H7 (cell line): ENCODE measurements around the gene MMP21. TPM values are rescaled to one million over a fixed set of nuclear protein-coding genes. Genes with fewer than 3 reads are reported as not detected.

Source experiments
- DNase-seq: peaks from one replicate; pipeline ENCODE4 v3.0.0; 2012
- H3K27me3 ChIP-seq: 2 replicates; pipeline ENCODE4 v1.6.0; 2011; ENCODE audit warnings: mild to moderate bottlenecking, low read length; ENCODE audit not compliant: control insufficient read depth, insufficient read depth
- H3K36me3 ChIP-seq: replicated peaks from 2 replicates; pipeline ENCODE4 v1.5.1; 2011; ENCODE audit warnings: low read length; ENCODE audit not compliant: control insufficient read depth, insufficient read depth
- H3K4me3 ChIP-seq: 2 replicates; pipeline ENCODE4 v1.5.1; 2011; ENCODE audit warnings: low read depth, mild to moderate bottlenecking, control low read depth, low read length, moderate library complexity; ENCODE audit not compliant: insufficient read depth
- total RNA-seq: library from RNA; depleted of rRNA; stranded (reverse); fragments of >200 nt; shearing (Covaris generic); gene quantifications from 2 replicates; pipeline ENCODE4 v1.2.3, GENCODE V29; 2014

Gene MMP21
- total RNA-seq, 1 experiment from 2014 or later = not detected

- peaks cover 9% of the 10 kb centered on the region for H3K36me3 ChIP-seq
- no peaks in the 10 kb centered on the region for H3K27me3 ChIP-seq
- no peak overlapping the region for H3K4me3 ChIP-seq
- DNase-seq = peak; percentile 57
Observed at GRCh38 chr10:125762692-125763648, 12.7 kb downstream of the MMP21 start.

DNA sequence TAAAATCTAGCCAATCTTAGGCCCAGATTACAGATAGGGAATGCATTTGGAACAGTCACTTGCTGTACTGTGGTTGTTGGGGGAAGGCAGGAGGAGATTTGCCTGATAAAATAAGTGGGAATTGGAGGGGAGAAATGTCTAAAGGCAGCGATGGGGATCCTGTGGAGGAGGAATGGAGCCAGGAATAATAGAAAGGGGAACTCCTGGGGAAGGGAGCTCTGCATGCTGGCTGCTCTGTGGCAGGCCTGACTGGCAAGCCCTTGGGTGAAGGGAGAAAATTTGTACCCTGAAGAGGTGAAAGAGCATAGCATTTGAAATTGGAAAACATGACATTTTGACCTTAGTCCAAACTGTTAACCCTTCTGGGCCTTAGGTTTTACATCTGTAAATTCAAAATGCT is 13.7 kb downstream of the MMP21 start:
- H3K4me3 ChIP-seq = no peak overlapping the region
- DNase-seq = peak; percentile 64
- peaks cover 9% of the 10 kb centered on the region for H3K36me3 ChIP-seq
- H3K27me3 ChIP-seq = no peaks in the 10 kb centered on the region

- H3K27me3 ChIP-seq = no peaks in the 10 kb centered on the region
- H3K4me3 ChIP-seq = no peak overlapping the region
- H3K36me3 ChIP-seq = peaks cover 10% of the 10 kb centered on the region
- DNase-seq = no peak
Observed at GRCh38 chr10:125757742-125758141, 17.9 kb downstream of the MMP21 start.

DNA sequence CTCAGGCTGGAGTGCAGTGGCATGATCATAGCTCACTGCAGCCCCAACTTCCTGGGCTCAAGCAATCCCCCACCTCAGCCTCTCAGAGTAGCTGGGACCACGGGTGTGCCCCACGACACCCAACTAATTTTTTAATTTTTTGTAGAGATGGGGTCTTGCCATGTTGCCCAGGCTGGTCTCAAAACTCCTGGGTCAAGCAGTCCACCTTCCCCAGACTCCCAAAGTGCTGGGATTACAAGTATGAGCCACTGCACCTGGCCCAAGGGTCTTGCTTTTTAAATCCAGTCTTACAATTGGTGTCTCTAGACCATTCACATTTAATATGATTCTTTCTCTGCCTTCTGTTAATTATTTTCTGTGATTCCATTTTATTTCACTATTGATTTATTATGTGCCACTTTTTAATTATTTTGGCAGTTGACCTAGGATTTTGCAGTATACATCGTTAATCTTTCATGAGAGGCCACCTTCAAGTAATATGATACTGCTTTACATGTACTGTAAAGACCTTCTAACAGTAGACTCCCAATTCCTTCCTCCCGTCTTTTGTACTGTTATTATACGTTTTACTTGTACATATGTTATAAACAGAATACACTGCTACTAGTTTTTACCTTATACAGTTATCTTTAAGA is 18.7 kb downstream of the MMP21 start:
- no peak overlapping the region for H3K4me3 ChIP-seq

DNA sequence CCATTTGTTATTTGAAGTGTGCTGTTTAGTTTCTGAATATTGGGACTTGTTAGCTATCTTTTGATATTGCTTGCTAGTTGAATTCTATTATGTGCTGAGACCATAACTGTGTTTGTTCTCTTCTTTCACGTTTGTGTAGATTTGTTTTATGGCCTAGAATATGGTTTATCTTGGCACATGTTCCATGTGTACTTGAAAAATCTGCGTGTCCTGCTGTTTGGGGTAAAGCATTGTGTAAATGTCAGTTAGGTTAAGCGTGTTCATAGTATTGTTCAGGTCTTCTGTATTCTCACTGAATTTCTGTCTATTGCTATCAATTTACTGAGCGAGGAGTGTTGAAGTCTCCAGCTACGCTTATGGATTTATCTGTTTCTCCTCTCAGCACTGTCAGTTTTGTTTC is 19.4 kb downstream of the MMP21 start:
- H3K4me3 ChIP-seq = no peak overlapping the region
- no peaks in the 10 kb centered on the region for H3K27me3 ChIP-seq
- H3K36me3 ChIP-seq = peaks cover 16% of the 10 kb centered on the region
- no peak for DNase-seq

More for the DNA sequence above, 18.7 kb downstream of the MMP21 start:
- DNase-seq = no peak
- Histone ChIP-seq H3K36me3 (peaks cover 12% of the 10 kb centered on the region), H3K27me3 (no peaks in the 10 kb centered on the region)

- peaks cover 26% of the 10 kb centered on the region for H3K36me3 ChIP-seq
Observed at GRCh38 chr10:125747417-125747816, 28.2 kb downstream of the MMP21 start.

GRCh38 chr10:125744909-125745308 is 30.7 kb downstream of the MMP21 start:
- DNase-seq = no peak
- peaks cover 33% of the 10 kb centered on the region for H3K36me3 ChIP-seq
- no peaks in the 10 kb centered on the region for H3K27me3 ChIP-seq
- H3K4me3 ChIP-seq = no peak overlapping the region

More at GRCh38 chr10:125747417-125747816, 28.2 kb downstream of the MMP21 start:
- Histone ChIP-seq H3K27me3 (no peaks in the 10 kb centered on the region), H3K4me3 (no peak overlapping the region)
- no peak for DNase-seq

DNA sequence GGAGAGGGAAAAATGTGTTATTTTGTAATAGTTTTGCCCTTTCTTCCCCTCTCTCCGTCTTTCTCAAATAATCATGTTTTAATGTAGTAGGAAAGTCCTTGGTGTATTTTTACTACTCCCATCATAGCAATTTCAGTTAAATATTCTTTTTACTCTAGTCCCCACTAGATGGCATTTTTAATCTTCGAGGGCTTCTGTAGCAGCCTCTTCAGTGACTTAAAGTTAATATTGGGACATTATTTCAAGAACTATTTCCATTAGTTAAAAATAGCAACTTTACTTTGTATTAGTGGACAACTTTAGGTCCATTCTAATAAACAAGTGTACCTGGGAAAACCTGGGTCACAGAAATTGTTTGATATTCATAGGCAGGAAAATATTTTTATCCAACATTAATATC is 33.2 kb downstream of the MMP21 start:
- H3K36me3 ChIP-seq = peaks cover 37% of the 10 kb centered on the region
- H3K27me3 ChIP-seq = no peaks in the 10 kb centered on the region
- no peak for DNase-seq
- no peak overlapping the region for H3K4me3 ChIP-seq

- Histone ChIP-seq H3K27me3 (no peaks in the 10 kb centered on the region), H3K4me3 (no peak overlapping the region), H3K36me3 (peaks cover 42% of the 10 kb centered on the region)
- DNase-seq = no peak
Observed at GRCh38 chr10:125739994-125740679, 35.5 kb downstream of the MMP21 start.

GRCh38 chr10:125738206-125738605 is 37.4 kb downstream of the MMP21 start:
- no peak for DNase-seq
- H3K36me3 ChIP-seq = peaks cover 40% of the 10 kb centered on the region
- H3K4me3 ChIP-seq = no peak overlapping the region
- no peaks in the 10 kb centered on the region for H3K27me3 ChIP-seq

DNA sequence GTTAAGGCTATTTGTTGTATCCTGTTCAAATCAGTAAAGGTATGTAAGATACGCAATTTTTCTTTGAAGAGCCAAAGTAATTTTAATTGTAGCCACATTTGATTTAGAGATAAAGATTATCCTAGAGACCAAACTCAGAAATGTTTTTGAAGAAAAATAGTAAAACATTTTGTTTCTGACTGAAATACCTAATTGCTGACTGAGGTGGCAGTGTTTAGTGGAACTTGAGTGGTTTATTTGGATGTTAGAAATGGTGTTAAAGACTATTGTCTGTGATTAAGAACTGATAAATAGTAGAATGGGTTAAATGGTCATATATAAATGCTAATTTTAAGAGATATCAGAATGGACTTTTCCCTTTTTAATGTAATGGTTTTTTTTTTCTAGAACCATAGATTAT is 40.8 kb downstream of the MMP21 start:
- no peak for DNase-seq
- H3K4me3 ChIP-seq = no peak overlapping the region
- no peaks in the 10 kb centered on the region for H3K27me3 ChIP-seq
- peaks cover 38% of the 10 kb centered on the region for H3K36me3 ChIP-seq

DNA sequence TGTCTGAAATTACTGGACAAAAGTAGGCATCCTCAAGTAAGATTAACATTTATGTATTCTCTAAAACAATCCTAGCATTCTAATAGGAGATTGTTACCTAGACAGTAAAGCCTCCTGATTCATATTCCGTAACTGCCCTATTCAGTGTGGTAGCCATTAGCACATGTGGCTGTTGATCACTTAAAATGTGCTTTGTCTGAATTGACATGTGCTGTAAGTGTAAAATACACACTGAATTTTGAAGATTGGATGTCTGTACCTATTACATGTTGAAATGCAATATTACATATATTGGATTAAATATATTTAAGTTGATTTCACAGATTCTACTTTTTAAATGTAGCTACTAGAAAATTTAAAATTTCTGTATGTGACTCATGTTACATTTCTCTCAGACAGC is 41.5 kb downstream of the MMP21 start:
- no peak for DNase-seq
- H3K36me3 ChIP-seq = peaks cover 40% of the 10 kb centered on the region
- H3K4me3 ChIP-seq = no peak overlapping the region

GRCh38 chr10:125727436-125727835 is 48.2 kb downstream of the MMP21 start:
- Histone ChIP-seq H3K4me3 (no peak overlapping the region), H3K27me3 (no peaks in the 10 kb centered on the region), H3K36me3 (peaks cover 48% of the 10 kb centered on the region)
- DNase-seq = no peak

More for the DNA sequence above, 41.5 kb downstream of the MMP21 start:
- H3K27me3 ChIP-seq = no peaks in the 10 kb centered on the region

DNA sequence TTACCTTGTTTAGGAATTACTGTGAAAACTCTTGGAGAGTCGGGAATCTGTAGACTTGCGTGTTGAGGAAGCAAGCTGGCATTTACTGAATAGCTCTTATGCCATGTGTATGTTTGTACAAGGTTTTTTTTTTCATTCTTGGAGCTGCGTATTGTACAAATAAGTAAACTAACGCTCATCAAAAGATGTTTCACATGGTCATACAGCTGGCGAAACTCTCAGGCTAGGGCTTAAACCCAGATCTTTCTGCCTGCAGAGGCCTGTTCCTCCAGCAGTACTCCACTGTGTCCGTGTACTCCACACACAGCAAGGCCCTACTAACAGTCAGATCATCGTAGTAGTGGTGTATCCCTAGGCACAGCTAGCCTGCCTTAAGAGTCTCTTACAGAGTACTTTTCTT is 48.7 kb downstream of the MMP21 start:
- Histone ChIP-seq H3K36me3 (peaks cover 51% of the 10 kb centered on the region), H3K4me3 (no peak overlapping the region), H3K27me3 (no peaks in the 10 kb centered on the region)
- no peak for DNase-seq
